WTC11 (cell line): Measurements from ENCODE around the gene MCM10. TPM values are rescaled to one million over a fixed set of nuclear protein-coding genes. Genes with fewer than 3 reads are reported as not detected.

Source experiments
- ATAC-seq: fragments of 200-7000 bp; cut with Tn5 transposase; 2 replicates; pipeline ENCODE4 v1.10.0; 2021; ENCODE audit warnings: mild to moderate bottlenecking, moderate library complexity
- CTCF ChIA-PET: fragments of 300-600 bp; sonication (Branson Sonifier 250); formaldehyde crosslinking; loops from one replicate; lab custom pipeline; 2021; ENCODE audit warnings: antibody characterized with exemption; lab: Charles Lee
- POLR2A ChIA-PET: fragments of 350-600 bp; sonication (Branson Sonifier 250); formaldehyde crosslinking; loops from one replicate; lab custom pipeline; 2021; ENCODE audit warnings: antibody characterized with exemption; lab: Charles Lee
- DNase-seq: peaks from one replicate; pipeline ENCODE4 v3.0.0; 2021; ENCODE audit warnings: low spot score
- H3K27ac Mint-ChIP-seq: 2 replicates; pipeline ENCODE4 v1.8.0; 2021; ENCODE audit warnings: mixed read lengths
- H3K27me3 Mint-ChIP-seq: 2 replicates; pipeline ENCODE4 v1.8.0; 2021; ENCODE audit warnings: low read depth, mild to moderate bottlenecking, moderate library complexity, mixed read lengths
- H3K36me3 Mint-ChIP-seq: 2 replicates; pipeline ENCODE4 v1.8.0; 2021; ENCODE audit warnings: mixed read lengths
- H3K4me1 Mint-ChIP-seq: 2 replicates; pipeline ENCODE4 v1.8.0; 2022; ENCODE audit warnings: mixed read lengths
- H3K4me3 Mint-ChIP-seq: 2 replicates; pipeline ENCODE4 v1.8.0; 2021; ENCODE audit warnings: mild to moderate bottlenecking, moderate library complexity, mixed read lengths
- H3K9me3 Mint-ChIP-seq: 2 replicates; pipeline ENCODE4 v1.8.0; 2021; ENCODE audit warnings: mixed read lengths
- CBFB ChIP-seq: sonication (generic); formaldehyde crosslinking; IDR thresholded peaks from 2 replicates; pipeline ENCODE4 v1.8.1; 2022; ENCODE audit warnings: mild to moderate bottlenecking, low read depth, missing genetic modification reagents
- E2F4 ChIP-seq: sonication (generic); formaldehyde crosslinking; IDR thresholded peaks from 2 replicates; pipeline ENCODE4 v1.8.1; 2022; ENCODE audit warnings: low read depth, mild to moderate bottlenecking, moderate library complexity, missing genetic modification reagents, borderline replicate concordance
- EMX1 ChIP-seq: fragments of 250-450 bp; sonication (Bioruptor Pico); IDR thresholded peaks from 2 replicates; pipeline ENCODE4 v1.8.0; 2021; ENCODE audit warnings: mild to moderate bottlenecking
- ESRRA ChIP-seq: sonication (generic); formaldehyde crosslinking; IDR thresholded peaks from 2 replicates; pipeline ENCODE4 v1.8.1; 2022; ENCODE audit warnings: mild to moderate bottlenecking, missing genetic modification reagents, borderline replicate concordance
- GRHL2 ChIP-seq: fragments of 250-450 bp; sonication (Bioruptor Pico); IDR thresholded peaks from 2 replicates; pipeline ENCODE4 v1.8.0; 2022; ENCODE audit warnings: mild to moderate bottlenecking, moderate library complexity; ENCODE audit not compliant: insufficient replicate concordance, severe bottlenecking
- GTF2I ChIP-seq: fragments of 250-450 bp; sonication (Bioruptor Pico); conservative IDR thresholded peaks from 2 replicates; pipeline ENCODE4 v1.4.0; 2021; ENCODE audit warnings: mild to moderate bottlenecking
- IRF1 ChIP-seq: sonication (generic); formaldehyde crosslinking; IDR thresholded peaks from 2 replicates; pipeline ENCODE4 v1.8.0; 2023; ENCODE audit warnings: missing genetic modification reagents
- MYBL2 ChIP-seq: sonication (generic); formaldehyde crosslinking; IDR thresholded peaks from 2 replicates; pipeline ENCODE4 v1.8.1; 2023; ENCODE audit warnings: mild to moderate bottlenecking, moderate library complexity, missing genetic modification reagents
- NR2C2 ChIP-seq: sonication (generic); formaldehyde crosslinking; IDR thresholded peaks from 2 replicates; pipeline ENCODE4 v1.8.0; 2022; ENCODE audit warnings: mild to moderate bottlenecking, missing genetic modification reagents
- ZBTB43 ChIP-seq: sonication (generic); formaldehyde crosslinking; IDR thresholded peaks from 2 replicates; pipeline ENCODE4 v1.8.1; 2023; ENCODE audit warnings: mild to moderate bottlenecking, missing genetic modification reagents
- ZNF281 ChIP-seq: sonication (generic); formaldehyde crosslinking; IDR thresholded peaks from 2 replicates; pipeline ENCODE4 v1.8.0; 2023; ENCODE audit warnings: mild to moderate bottlenecking, missing genetic modification reagents
- ZNF317 ChIP-seq: sonication (generic); formaldehyde crosslinking; IDR thresholded peaks from 2 replicates; pipeline ENCODE4 v1.8.1; 2023; ENCODE audit warnings: low read depth, mild to moderate bottlenecking, moderate library complexity, missing genetic modification reagents, borderline replicate concordance
- total RNA-seq: library from RNA; stranded (reverse); gene quantifications from 3 replicates; pipeline ENCODE4 v1.2.3, GENCODE V29; 2021
- TF ChIP-seq, protein P1 (sequence below): sonication (generic); formaldehyde crosslinking; IDR thresholded peaks from 2 replicates; pipeline ENCODE4 v1.8.1; 2022; ENCODE audit warnings: mild to moderate bottlenecking, missing genetic modification reagents, moderate library complexity, borderline replicate concordance
- TF ChIP-seq, protein P2 (sequence below): sonication (generic); formaldehyde crosslinking; IDR thresholded peaks from 2 replicates; pipeline ENCODE4 v1.8.1; 2023; ENCODE audit warnings: mild to moderate bottlenecking, missing genetic modification reagents, moderate library complexity
- TF ChIP-seq, protein P3 (sequence below): sonication (generic); formaldehyde crosslinking; IDR thresholded peaks from 2 replicates; pipeline ENCODE4 v1.8.1; 2023; ENCODE audit warnings: mild to moderate bottlenecking, missing genetic modification reagents, moderate library complexity

MCM10 gene
- total RNA-seq, 1 experiment from 2014 or later = 44.3 TPM

DNA sequence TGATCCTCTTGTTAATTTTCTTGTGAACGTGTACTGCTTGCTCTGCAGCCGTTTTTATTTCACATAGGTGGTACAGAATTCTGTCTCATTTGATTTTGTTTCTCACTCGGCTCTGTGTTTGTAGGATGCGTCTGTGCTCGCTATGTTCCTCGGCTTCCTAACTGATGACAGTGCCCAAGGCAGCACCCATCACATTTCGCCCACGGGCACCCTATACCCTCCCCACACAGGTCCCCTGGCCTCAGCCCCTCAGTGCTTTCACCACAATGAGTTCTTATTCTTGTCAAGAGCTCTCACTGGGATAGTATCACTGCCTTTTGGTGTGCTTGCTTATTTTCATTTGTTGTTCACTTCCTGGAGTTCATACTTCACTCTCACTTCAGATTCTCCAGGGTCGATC is 44.7 kb downstream of the MCM10 start:
- H3K9me3 Mint-ChIP-seq = peaks cover 6% of the 10 kb centered on the region
- peaks cover 77% of the 10 kb centered on the region for H3K36me3 Mint-ChIP-seq
- H3K4me1 Mint-ChIP-seq = 0 out of 2 replicates have a peak, but pooled peaks cover 2% of the 10 kb centered on the region
- ChIA-PET CTCF (interaction anchor here (0.7 to 2.3 kb wide), 8 partner anchors 15 to 234 kb away, joined by 3 to 15 read pairs (median 3); no protein-coding TSS in a partner anchor), POLR2A (interaction anchor here (0.6 kb wide), 1 partner anchor 108 kb away, joined by 6 read pairs; no protein-coding TSS in a partner anchor)
- TF ChIP-seq E2F4 (CRISPR knock-in tag) (no peak), CBFB (CRISPR knock-in tag) (no peak), ZNF281 (CRISPR knock-in tag) (no peak), ZBTB43 (CRISPR knock-in tag) (no peak), MYBL2 (CRISPR knock-in tag) (no peak), EMX1 (CRISPR knock-in tag) (no peak), ESRRA (CRISPR knock-in tag) (no peak), NR2C2 (CRISPR knock-in tag) (no peak), GRHL2 (CRISPR knock-in tag) (no peak), IRF1 (CRISPR knock-in tag) (no peak), GTF2I (no peak), ZNF317 (CRISPR knock-in tag) (no peak)
- TF ChIP-seq, protein P1, sequence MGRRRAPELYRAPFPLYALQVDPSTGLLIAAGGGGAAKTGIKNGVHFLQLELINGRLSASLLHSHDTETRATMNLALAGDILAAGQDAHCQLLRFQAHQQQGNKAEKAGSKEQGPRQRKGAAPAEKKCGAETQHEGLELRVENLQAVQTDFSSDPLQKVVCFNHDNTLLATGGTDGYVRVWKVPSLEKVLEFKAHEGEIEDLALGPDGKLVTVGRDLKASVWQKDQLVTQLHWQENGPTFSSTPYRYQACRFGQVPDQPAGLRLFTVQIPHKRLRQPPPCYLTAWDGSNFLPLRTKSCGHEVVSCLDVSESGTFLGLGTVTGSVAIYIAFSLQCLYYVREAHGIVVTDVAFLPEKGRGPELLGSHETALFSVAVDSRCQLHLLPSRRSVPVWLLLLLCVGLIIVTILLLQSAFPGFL (CRISPR knock-in tag) = no peak
- TF ChIP-seq, protein P2, sequence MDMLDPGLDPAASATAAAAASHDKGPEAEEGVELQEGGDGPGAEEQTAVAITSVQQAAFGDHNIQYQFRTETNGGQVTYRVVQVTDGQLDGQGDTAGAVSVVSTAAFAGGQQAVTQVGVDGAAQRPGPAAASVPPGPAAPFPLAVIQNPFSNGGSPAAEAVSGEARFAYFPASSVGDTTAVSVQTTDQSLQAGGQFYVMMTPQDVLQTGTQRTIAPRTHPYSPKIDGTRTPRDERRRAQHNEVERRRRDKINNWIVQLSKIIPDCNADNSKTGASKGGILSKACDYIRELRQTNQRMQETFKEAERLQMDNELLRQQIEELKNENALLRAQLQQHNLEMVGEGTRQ = no peak
- TF ChIP-seq, protein P3, sequence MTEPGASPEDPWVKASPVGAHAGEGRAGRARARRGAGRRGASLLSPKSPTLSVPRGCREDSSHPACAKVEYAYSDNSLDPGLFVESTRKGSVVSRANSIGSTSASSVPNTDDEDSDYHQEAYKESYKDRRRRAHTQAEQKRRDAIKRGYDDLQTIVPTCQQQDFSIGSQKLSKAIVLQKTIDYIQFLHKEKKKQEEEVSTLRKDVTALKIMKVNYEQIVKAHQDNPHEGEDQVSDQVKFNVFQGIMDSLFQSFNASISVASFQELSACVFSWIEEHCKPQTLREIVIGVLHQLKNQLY (CRISPR knock-in tag) = no peak
- H3K27me3 Mint-ChIP-seq = no peaks in the 10 kb centered on the region
- ATAC-seq (no peak), DNase-seq (no peak)
- H3K4me3 Mint-ChIP-seq = no peak overlapping the region
- H3K27ac Mint-ChIP-seq = no peak overlapping the region
